IPS-20b (cell line): Measurements from ENCODE around the gene GRIK3.
"Not testable (repeated sequence)": the region's sequence is repeated elsewhere in the genome, so short reads cannot be mapped to it uniquely, and the experiment has no call there.

Experiments used
- H3K27ac ChIP-seq: one replicate; pipeline ENCODE4 v1.5.1; 2013; ENCODE audit warnings: low read length
- H3K27me3 ChIP-seq: 2 replicates; pipeline ENCODE4 v1.6.1; 2013; ENCODE audit warnings: mild to moderate bottlenecking, low read length, inconsistent platforms; ENCODE audit not compliant: insufficient read depth
- H3K36me3 ChIP-seq: 2 replicates; pipeline ENCODE4 v1.6.1; 2013; ENCODE audit warnings: low read depth, mild to moderate bottlenecking, inconsistent platforms, low read length, moderate library complexity; ENCODE audit not compliant: insufficient read depth
- H3K4me1 ChIP-seq: 2 replicates; pipeline ENCODE4 v1.6.1; 2013; ENCODE audit warnings: mild to moderate bottlenecking, control low read depth, inconsistent platforms, low read length, moderate library complexity; ENCODE audit not compliant: insufficient read depth
- H3K4me3 ChIP-seq: 2 replicates; pipeline ENCODE4 v1.5.1; 2013; ENCODE audit warnings: mild to moderate bottlenecking, low read length, inconsistent platforms
- H3K9ac ChIP-seq: 2 replicates; pipeline ENCODE4 v1.6.1; 2013; ENCODE audit warnings: low read depth, mild to moderate bottlenecking, inconsistent platforms, low read length, moderate library complexity
- H3K9me3 ChIP-seq: 2 replicates; pipeline ENCODE4 v1.6.1; 2013; ENCODE audit warnings: mild to moderate bottlenecking, low read depth, low read length, inconsistent platforms; ENCODE audit not compliant: insufficient read depth

The GRIK3 gene

DNA sequence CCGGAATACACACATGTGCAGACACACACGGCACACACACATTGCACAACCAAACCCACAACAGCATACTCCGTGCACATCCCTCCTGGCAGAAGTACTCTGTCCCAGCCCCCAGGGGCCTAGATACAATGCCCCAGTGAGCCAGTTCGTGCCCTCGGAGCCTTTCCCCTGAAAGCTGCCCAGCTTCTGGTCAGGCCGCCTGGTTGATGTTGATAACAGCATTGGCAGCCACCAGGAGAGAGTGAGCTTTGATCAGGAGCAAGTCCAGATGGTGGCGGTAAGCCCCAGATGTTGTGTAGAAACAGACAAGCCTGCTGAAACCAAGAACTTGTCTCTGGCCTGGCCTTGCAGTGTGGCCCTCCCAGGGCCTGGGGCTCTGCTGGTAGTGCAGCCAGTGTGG, 109.1 kb downstream of the GRIK3 start:
- peaks cover 3% of the 10 kb centered on the region; the same call in 1 of the 2 replicates for H3K4me1 ChIP-seq
- H3K4me3 ChIP-seq, result no peak overlapping the region
- no peak overlapping the region for H3K9ac ChIP-seq
- no peaks in the 10 kb centered on the region for H3K9me3 ChIP-seq
- H3K36me3 ChIP-seq, result no peaks in the 10 kb centered on the region
- no peaks in the 10 kb centered on the region; the same call in 1 of the 2 replicates for H3K27me3 ChIP-seq
- no peak overlapping the region for H3K27ac ChIP-seq

- no peak overlapping the region for H3K27ac ChIP-seq
- H3K27me3 ChIP-seq, result no peaks in the 10 kb centered on the region; the same call in 1 of the 2 replicates
- no peaks in the 10 kb centered on the region for H3K9me3 ChIP-seq
- H3K4me3 ChIP-seq, result no peak overlapping the region
- H3K9ac ChIP-seq, result no peak overlapping the region
- H3K36me3 ChIP-seq, result no peaks in the 10 kb centered on the region
- H3K4me1 ChIP-seq, result peaks cover 3% of the 10 kb centered on the region; the same call in 1 of the 2 replicates
These were observed 110.0 kb downstream of the GRIK3 start for GRCh38 chr1:36924282-36924811.

DNA sequence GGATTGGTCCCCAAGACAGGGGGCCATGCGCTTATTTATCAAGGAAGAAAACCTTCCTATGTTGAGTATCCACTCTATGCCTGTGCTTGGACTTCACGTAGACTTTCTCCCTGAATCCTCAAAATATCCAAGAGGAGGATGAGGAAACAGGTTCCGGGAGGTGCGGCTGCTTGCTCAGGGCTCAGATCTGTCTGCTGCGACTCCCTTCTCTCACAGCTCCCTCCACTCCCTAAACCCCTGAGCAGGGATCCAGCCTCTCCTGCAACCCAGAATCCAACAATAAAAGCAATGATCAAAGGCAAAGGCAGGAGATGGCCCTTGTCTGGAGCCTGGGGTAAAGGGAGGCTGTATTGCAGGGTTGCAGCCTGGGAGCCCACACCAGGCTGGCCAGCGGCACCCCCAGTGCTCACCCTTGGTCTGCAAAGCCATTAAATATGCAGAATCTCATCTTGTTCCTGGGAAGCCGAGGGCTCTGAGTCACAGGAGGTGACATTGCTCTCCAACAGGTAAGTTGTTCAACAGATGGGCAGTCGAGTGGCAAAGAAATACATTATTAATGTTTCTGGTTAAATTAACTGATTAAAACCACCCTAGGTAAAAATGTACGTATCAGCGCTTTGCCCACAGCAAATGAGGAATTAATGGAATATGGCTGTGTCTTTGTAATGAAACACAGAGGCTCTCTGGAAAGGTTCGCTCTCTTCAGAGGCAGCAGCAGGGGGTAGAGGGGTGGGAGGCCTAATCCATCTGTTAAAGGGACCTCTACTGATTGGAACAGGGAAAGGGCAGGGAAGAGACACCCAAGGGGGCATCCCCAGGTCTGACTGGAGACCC, 111.5 kb downstream of the GRIK3 start:
- Histone ChIP-seq H3K4me1 (peaks cover 3% of the 10 kb centered on the region; the same call in 1 of the 2 replicates), H3K9ac (no peak overlapping the region), H3K27me3 (no peaks in the 10 kb centered on the region; the same call in 1 of the 2 replicates), H3K36me3 (no peaks in the 10 kb centered on the region), H3K9me3 (no peaks in the 10 kb centered on the region), H3K4me3 (no peak overlapping the region), H3K27ac (no peak overlapping the region)

DNA sequence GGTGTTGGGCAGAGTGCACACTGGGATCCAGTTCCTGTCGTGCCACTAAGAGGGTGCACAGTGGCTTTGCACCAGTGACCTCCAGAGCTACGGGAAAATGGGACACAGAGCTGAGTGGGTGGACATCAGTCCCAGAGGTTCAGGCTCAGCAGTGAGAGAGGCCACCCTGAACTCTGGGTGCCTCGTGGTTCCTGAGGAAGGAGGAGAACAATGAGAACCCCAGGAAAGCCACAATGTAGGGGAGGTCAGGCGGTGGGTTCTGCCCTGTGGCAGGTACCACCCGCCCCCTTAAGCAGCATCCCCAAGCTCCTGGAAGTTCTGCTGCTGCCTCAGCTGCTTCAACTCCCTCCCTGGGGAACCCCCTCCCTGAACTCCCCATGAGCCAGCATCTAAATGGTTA, 112.2 kb downstream of the GRIK3 start:
- Histone ChIP-seq H3K9ac (no peak overlapping the region), H3K36me3 (no peaks in the 10 kb centered on the region), H3K27me3 (no peaks in the 10 kb centered on the region; the same call in 1 of the 2 replicates), H3K4me1 (peaks cover 3% of the 10 kb centered on the region; the same call in 1 of the 2 replicates), H3K4me3 (no peak overlapping the region), H3K9me3 (no peaks in the 10 kb centered on the region), H3K27ac (no peak overlapping the region)

GRCh38 chr1:36920801-36921405, 113.4 kb downstream of the GRIK3 start:
- Histone ChIP-seq H3K9ac (no peak overlapping the region), H3K27me3 (no peaks in the 10 kb centered on the region; the same call in 1 of the 2 replicates), H3K4me1 (peaks cover 3% of the 10 kb centered on the region; the same call in 1 of the 2 replicates), H3K4me3 (no peak overlapping the region), H3K36me3 (no peaks in the 10 kb centered on the region), H3K9me3 (no peaks in the 10 kb centered on the region), H3K27ac (no peak overlapping the region)

- Histone ChIP-seq H3K4me1 (peaks cover 3% of the 10 kb centered on the region; the same call in 1 of the 2 replicates), H3K36me3 (no peaks in the 10 kb centered on the region), H3K27me3 (no peaks in the 10 kb centered on the region; the same call in 1 of the 2 replicates), H3K27ac (no peak overlapping the region), H3K9ac (no peak overlapping the region), H3K4me3 (no peak overlapping the region), H3K9me3 (peaks cover 5% of the 10 kb centered on the region; the same call in 1 of the 2 replicates)
These were observed 113.9 kb downstream of the GRIK3 start for GRCh38 chr1:36920371-36920770.

- H3K36me3 ChIP-seq, result no peaks in the 10 kb centered on the region
These were observed 114.7 kb downstream of the GRIK3 start for GRCh38 chr1:36919491-36920145.

GRCh38 chr1:36918604-36919003, 115.7 kb downstream of the GRIK3 start:
- Histone ChIP-seq H3K4me3 (no peak overlapping the region), H3K9ac (no peak overlapping the region), H3K27ac (no peak overlapping the region), H3K36me3 (no peaks in the 10 kb centered on the region), H3K27me3 (no peaks in the 10 kb centered on the region; the same call in 1 of the 2 replicates), H3K9me3 (peaks cover 5% of the 10 kb centered on the region; the same call in 1 of the 2 replicates), H3K4me1 (peaks cover 3% of the 10 kb centered on the region; the same call in 1 of the 2 replicates)

More at GRCh38 chr1:36919491-36920145, 114.7 kb downstream of the GRIK3 start:
- peaks cover 3% of the 10 kb centered on the region; the same call in 1 of the 2 replicates for H3K4me1 ChIP-seq
- H3K27me3 ChIP-seq, result no peaks in the 10 kb centered on the region; the same call in 1 of the 2 replicates
- peaks cover 5% of the 10 kb centered on the region; the same call in 1 of the 2 replicates for H3K9me3 ChIP-seq
- H3K4me3 ChIP-seq, result no peak overlapping the region
- H3K27ac ChIP-seq, result no peak overlapping the region
- no peak overlapping the region for H3K9ac ChIP-seq

GRCh38 chr1:36916542-36916941, 117.8 kb downstream of the GRIK3 start:
- not testable (repeated sequence) for H3K27me3 ChIP-seq, H3K4me3 ChIP-seq, H3K9ac ChIP-seq, H3K36me3 ChIP-seq, H3K9me3 ChIP-seq, H3K4me1 ChIP-seq, H3K27ac ChIP-seq

GRCh38 chr1:36913484-36914060, 120.7 kb downstream of the GRIK3 start:
- Histone ChIP-seq H3K4me3 (no peak overlapping the region), H3K9me3 (peaks cover 5% of the 10 kb centered on the region; the same call in 1 of the 2 replicates), H3K36me3 (no peaks in the 10 kb centered on the region), H3K27me3 (no peaks in the 10 kb centered on the region), H3K27ac (no peak overlapping the region), H3K4me1 (no peaks in the 10 kb centered on the region; the same call in 1 of the 2 replicates), H3K9ac (no peak overlapping the region)

- Histone ChIP-seq H3K27me3 (no peaks in the 10 kb centered on the region), H3K9me3 (peaks cover 5% of the 10 kb centered on the region; the same call in 1 of the 2 replicates), H3K9ac (no peak overlapping the region), H3K4me1 (no peaks in the 10 kb centered on the region; the same call in 1 of the 2 replicates), H3K27ac (no peak overlapping the region), H3K36me3 (no peaks in the 10 kb centered on the region), H3K4me3 (no peak overlapping the region)
These were observed 121.3 kb downstream of the GRIK3 start for GRCh38 chr1:36913016-36913415.
